OCI-LY7 (cell line): ENCODE measurements around the gene ALOX5.

ENCODE experiments used
- CTCF ChIP-seq: fragments of 200-600 bp; sonication (generic); conservative IDR thresholded peaks from 2 replicates; pipeline ENCODE4 v1.5.1; 2014; ENCODE audit warnings: mild to moderate bottlenecking, antibody characterized with exemption, low read length, moderate library complexity, mixed read lengths
- EZH2phosphoT487 ChIP-seq: fragments of 200-600 bp; sonication (generic); IDR thresholded peaks from 2 replicates; pipeline ENCODE4 v1.6.1; 2018; ENCODE audit warnings: low read depth, borderline replicate concordance, mild to moderate bottlenecking, mixed run types, antibody characterized with exemption, low read length, moderate library complexity, mixed read lengths

GRCh38 chr10:45386657-45387056 lies 12.6 kb downstream of the ALOX5 start:
- TF ChIP-seq CTCF = no peak
- TF ChIP-seq EZH2phosphoT487 = no peak
